ENCODE measurements around the gene TACO1.

Gene TACO1

GRCh38 chr17:63571632-63572310 is 28.9 kb upstream of the TACO1 start:
- Histone ChIP-seq H3K9ac (ENCODE audit: low read depth in 1 of 2, low read length in 2 of 2) (no peak overlapping the region), H3K36me3 (ENCODE audit: control insufficient read depth in 2 of 2, insufficient read depth in 2 of 2, low read length in 2 of 2) (peaks cover 0 to 3% of the 10 kb centered on the region in 2 donors), H3K9me3 (ENCODE audit: control insufficient read depth in 2 of 2, low read length in 2 of 2) (no peaks in the 10 kb centered on the region)

DNA sequence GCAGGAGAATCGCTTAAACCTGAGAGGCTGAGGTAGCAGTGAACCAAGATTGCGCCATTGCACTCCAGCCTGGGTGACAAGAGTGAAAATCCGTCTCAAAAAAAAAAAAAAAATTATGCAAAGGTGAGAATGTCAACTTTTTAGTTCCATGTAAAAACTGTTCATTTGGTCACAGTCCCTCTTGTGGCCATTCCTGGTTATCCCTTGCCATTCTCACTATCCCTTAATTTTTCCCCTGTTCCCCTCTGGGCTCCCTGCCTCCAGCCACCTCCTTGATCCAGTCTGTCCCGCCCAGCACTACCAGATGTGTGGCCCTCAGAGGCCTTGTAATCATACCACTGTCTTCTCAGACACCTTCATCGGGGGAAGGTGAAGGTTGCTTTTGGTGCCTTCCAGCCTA is 27.1 kb upstream of the TACO1 start:
- no peak overlapping the region for H3K27ac ChIP-seq (ENCODE audit: low read depth in 2 of 2, low read length in 2 of 2)
- no peaks in the 10 kb centered on the region for H3K9me3 ChIP-seq (ENCODE audit: control insufficient read depth in 2 of 2, low read length in 2 of 2)
- H3K27me3 ChIP-seq (ENCODE audit: control insufficient read depth in 2 of 2, insufficient read depth in 2 of 2, low read length in 2 of 2), result no peaks in the 10 kb centered on the region
- H3K36me3 ChIP-seq (ENCODE audit: control insufficient read depth in 2 of 2, insufficient read depth in 2 of 2, low read length in 2 of 2), result peaks cover 3 to 9% of the 10 kb centered on the region in 2 donors
- no peak overlapping the region for H3K4me3 ChIP-seq (ENCODE audit: low read length in 2 of 2)
- no peak overlapping the region for H3K9ac ChIP-seq (ENCODE audit: low read depth in 1 of 2, low read length in 2 of 2)
- H3K4me1 ChIP-seq (ENCODE audit: control insufficient read depth in 2 of 2, insufficient read depth in 2 of 2, low read length in 2 of 2), result no peaks in the 10 kb centered on the region

More at GRCh38 chr17:63571632-63572310, 28.9 kb upstream of the TACO1 start:
- no peak overlapping the region for H3K4me3 ChIP-seq (ENCODE audit: low read length in 2 of 2)
- no peaks in the 10 kb centered on the region for H3K27me3 ChIP-seq (ENCODE audit: control insufficient read depth in 2 of 2, insufficient read depth in 2 of 2, low read length in 2 of 2)
- H3K27ac ChIP-seq (ENCODE audit: low read depth in 2 of 2, low read length in 2 of 2), result no peak overlapping the region
- no peaks in the 10 kb centered on the region for H3K4me1 ChIP-seq (ENCODE audit: control insufficient read depth in 2 of 2, insufficient read depth in 2 of 2, low read length in 2 of 2)

- Histone ChIP-seq H3K9ac (ENCODE audit: low read depth in 1 of 2, low read length in 2 of 2) (no peak overlapping the region), H3K27ac (ENCODE audit: low read depth in 2 of 2, low read length in 2 of 2) (no peak overlapping the region), H3K4me3 (ENCODE audit: low read length in 2 of 2) (no peak overlapping the region), H3K36me3 (ENCODE audit: control insufficient read depth in 2 of 2, insufficient read depth in 2 of 2, low read length in 2 of 2) (peaks cover 28 to 45% of the 10 kb centered on the region in 2 donors), H3K27me3 (ENCODE audit: control insufficient read depth in 2 of 2, insufficient read depth in 2 of 2, low read length in 2 of 2) (no peaks in the 10 kb centered on the region), H3K9me3 (ENCODE audit: control insufficient read depth in 2 of 2, low read length in 2 of 2) (no peaks in the 10 kb centered on the region), H3K4me1 (ENCODE audit: control insufficient read depth in 2 of 2, insufficient read depth in 2 of 2, low read length in 2 of 2) (no peaks in the 10 kb centered on the region)
Measured at GRCh38 chr17:63578027-63578768, 22.5 kb upstream of the TACO1 start.

DNA sequence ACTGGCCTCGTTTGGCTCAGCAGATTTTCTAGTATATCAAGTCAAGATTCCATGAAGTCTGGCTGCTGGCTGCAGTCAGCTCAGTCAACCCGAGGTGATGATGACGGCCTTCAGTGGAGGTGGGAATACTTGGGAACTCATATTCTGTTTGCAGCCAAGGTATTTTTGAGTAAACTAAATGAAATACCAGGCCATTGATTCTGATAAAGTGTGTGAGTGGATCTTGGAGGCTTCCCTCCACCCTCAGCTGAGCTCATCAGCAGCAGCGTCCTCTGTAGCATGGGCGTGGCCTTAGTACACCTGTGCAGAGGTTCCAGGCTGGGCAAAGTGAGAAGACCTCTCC is 22.0 kb upstream of the TACO1 start:
- no peaks in the 10 kb centered on the region for H3K9me3 ChIP-seq (ENCODE audit: control insufficient read depth in 2 of 2, low read length in 2 of 2)
- H3K9ac ChIP-seq (ENCODE audit: low read depth in 1 of 2, low read length in 2 of 2), result no peak overlapping the region
- H3K27me3 ChIP-seq (ENCODE audit: control insufficient read depth in 2 of 2, insufficient read depth in 2 of 2, low read length in 2 of 2), result no peaks in the 10 kb centered on the region
- H3K4me1 ChIP-seq (ENCODE audit: control insufficient read depth in 2 of 2, insufficient read depth in 2 of 2, low read length in 2 of 2), result no peaks in the 10 kb centered on the region
- no peak overlapping the region for H3K4me3 ChIP-seq (ENCODE audit: low read length in 2 of 2)
- H3K27ac ChIP-seq (ENCODE audit: low read depth in 2 of 2, low read length in 2 of 2), result no peak overlapping the region
- H3K36me3 ChIP-seq (ENCODE audit: control insufficient read depth in 2 of 2, insufficient read depth in 2 of 2, low read length in 2 of 2), result peaks cover 33 to 50% of the 10 kb centered on the region in 2 donors

DNA sequence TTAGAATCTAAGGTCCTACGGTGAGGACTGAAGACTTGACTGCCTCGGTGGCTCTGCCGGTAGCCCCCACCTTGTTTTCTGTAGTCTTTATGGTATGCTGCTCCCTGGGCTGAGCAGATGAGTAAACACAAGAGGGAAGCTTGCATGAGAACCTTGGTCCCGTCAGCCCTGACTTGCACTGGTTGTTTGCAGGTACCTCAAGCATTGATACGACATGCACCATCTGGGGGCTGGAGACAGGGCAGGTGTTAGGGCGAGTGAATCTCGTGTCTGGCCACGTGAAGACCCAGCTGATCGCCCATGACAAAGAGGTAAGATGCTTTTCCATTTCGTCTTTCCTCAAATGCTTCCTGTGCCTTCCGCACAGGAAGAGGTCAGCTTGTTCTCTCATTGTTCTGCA is 21.1 kb upstream of the TACO1 start:
- Histone ChIP-seq H3K27me3 (ENCODE audit: control insufficient read depth in 2 of 2, insufficient read depth in 2 of 2, low read length in 2 of 2) (no peaks in the 10 kb centered on the region), H3K4me3 (ENCODE audit: low read length in 2 of 2) (no peak overlapping the region), H3K9me3 (ENCODE audit: control insufficient read depth in 2 of 2, low read length in 2 of 2) (no peaks in the 10 kb centered on the region), H3K36me3 (ENCODE audit: control insufficient read depth in 2 of 2, insufficient read depth in 2 of 2, low read length in 2 of 2) (peaks cover 36 to 54% of the 10 kb centered on the region in 2 donors), H3K27ac (ENCODE audit: low read depth in 2 of 2, low read length in 2 of 2) (no peak overlapping the region), H3K9ac (ENCODE audit: low read depth in 1 of 2, low read length in 2 of 2) (no peak overlapping the region), H3K4me1 (ENCODE audit: control insufficient read depth in 2 of 2, insufficient read depth in 2 of 2, low read length in 2 of 2) (no peaks in the 10 kb centered on the region)

DNA sequence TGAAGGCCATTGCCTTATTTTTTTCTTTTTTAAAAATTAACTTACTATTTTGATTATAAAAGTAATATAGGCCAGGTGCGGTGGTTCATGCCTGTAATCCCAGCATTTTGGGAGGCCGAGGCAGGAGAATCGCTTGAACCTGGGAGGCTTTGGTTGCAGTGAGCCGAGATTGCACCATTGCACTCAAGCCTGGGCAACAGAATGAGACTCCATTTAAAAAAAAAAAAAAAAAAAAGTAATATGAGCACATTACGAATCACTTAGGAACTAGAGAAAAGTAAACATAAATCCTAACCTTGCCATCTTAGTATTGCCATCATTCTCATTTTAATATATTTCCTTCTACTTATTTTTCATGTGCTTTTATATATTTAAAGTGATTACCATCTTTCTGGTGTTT is 12.9 kb upstream of the TACO1 start:
- Histone ChIP-seq H3K36me3 (ENCODE audit: control insufficient read depth in 2 of 2, insufficient read depth in 2 of 2, low read length in 2 of 2) (peaks cover 59 to 75% of the 10 kb centered on the region in 2 donors), H3K9me3 (ENCODE audit: control insufficient read depth in 2 of 2, low read length in 2 of 2) (no peaks in the 10 kb centered on the region), H3K27ac (ENCODE audit: low read depth in 2 of 2, low read length in 2 of 2) (no peak overlapping the region), H3K4me3 (ENCODE audit: low read length in 2 of 2) (no peak overlapping the region), H3K4me1 (ENCODE audit: control insufficient read depth in 2 of 2, insufficient read depth in 2 of 2, low read length in 2 of 2) (no peaks in the 10 kb centered on the region), H3K9ac (ENCODE audit: low read depth in 1 of 2, low read length in 2 of 2) (no peak overlapping the region), H3K27me3 (ENCODE audit: control insufficient read depth in 2 of 2, insufficient read depth in 2 of 2, low read length in 2 of 2) (no peaks in the 10 kb centered on the region)

- Histone ChIP-seq H3K36me3 (ENCODE audit: control insufficient read depth in 2 of 2, insufficient read depth in 2 of 2, low read length in 2 of 2) (peaks cover 49 to 68% of the 10 kb centered on the region in 2 donors), H3K9me3 (ENCODE audit: control insufficient read depth in 2 of 2, low read length in 2 of 2) (no peaks in the 10 kb centered on the region), H3K4me3 (ENCODE audit: low read length in 2 of 2) (no peak overlapping the region), H3K27ac (ENCODE audit: low read depth in 2 of 2, low read length in 2 of 2) (no peak overlapping the region), H3K4me1 (ENCODE audit: control insufficient read depth in 2 of 2, insufficient read depth in 2 of 2, low read length in 2 of 2) (no peaks in the 10 kb centered on the region), H3K27me3 (ENCODE audit: control insufficient read depth in 2 of 2, insufficient read depth in 2 of 2, low read length in 2 of 2) (no peaks in the 10 kb centered on the region), H3K9ac (ENCODE audit: low read depth in 1 of 2, low read length in 2 of 2) (no peak overlapping the region)
Measured at GRCh38 chr17:63588797-63589196, 11.9 kb upstream of the TACO1 start.

- Histone ChIP-seq H3K36me3 (ENCODE audit: control insufficient read depth in 2 of 2, insufficient read depth in 2 of 2, low read length in 2 of 2) (peaks cover 47 to 65% of the 10 kb centered on the region in 2 donors), H3K4me1 (ENCODE audit: control insufficient read depth in 2 of 2, insufficient read depth in 2 of 2, low read length in 2 of 2) (no peaks in the 10 kb centered on the region), H3K27ac (ENCODE audit: low read depth in 2 of 2, low read length in 2 of 2) (no peak overlapping the region), H3K4me3 (ENCODE audit: low read length in 2 of 2) (no peak overlapping the region), H3K27me3 (ENCODE audit: control insufficient read depth in 2 of 2, insufficient read depth in 2 of 2, low read length in 2 of 2) (no peaks in the 10 kb centered on the region), H3K9ac (ENCODE audit: low read depth in 1 of 2, low read length in 2 of 2) (no peak overlapping the region), H3K9me3 (ENCODE audit: control insufficient read depth in 2 of 2, low read length in 2 of 2) (no peaks in the 10 kb centered on the region)
Measured at GRCh38 chr17:63589646-63590045, 11.0 kb upstream of the TACO1 start.

GRCh38 chr17:63592797-63593196 is 7.9 kb upstream of the TACO1 start:
- no peak overlapping the region for H3K9ac ChIP-seq (ENCODE audit: low read depth in 1 of 2, low read length in 2 of 2)
- H3K27me3 ChIP-seq (ENCODE audit: control insufficient read depth in 2 of 2, insufficient read depth in 2 of 2, low read length in 2 of 2), result no peaks in the 10 kb centered on the region
- H3K4me1 ChIP-seq (ENCODE audit: control insufficient read depth in 2 of 2, insufficient read depth in 2 of 2, low read length in 2 of 2), result no peaks in the 10 kb centered on the region
- H3K4me3 ChIP-seq (ENCODE audit: low read length in 2 of 2), result no peak overlapping the region
- no peak overlapping the region for H3K27ac ChIP-seq (ENCODE audit: low read depth in 2 of 2, low read length in 2 of 2)
- peaks cover 35 to 40% of the 10 kb centered on the region in 2 donors for H3K36me3 ChIP-seq (ENCODE audit: control insufficient read depth in 2 of 2, insufficient read depth in 2 of 2, low read length in 2 of 2)
- no peaks in the 10 kb centered on the region for H3K9me3 ChIP-seq (ENCODE audit: control insufficient read depth in 2 of 2, low read length in 2 of 2)

DNA sequence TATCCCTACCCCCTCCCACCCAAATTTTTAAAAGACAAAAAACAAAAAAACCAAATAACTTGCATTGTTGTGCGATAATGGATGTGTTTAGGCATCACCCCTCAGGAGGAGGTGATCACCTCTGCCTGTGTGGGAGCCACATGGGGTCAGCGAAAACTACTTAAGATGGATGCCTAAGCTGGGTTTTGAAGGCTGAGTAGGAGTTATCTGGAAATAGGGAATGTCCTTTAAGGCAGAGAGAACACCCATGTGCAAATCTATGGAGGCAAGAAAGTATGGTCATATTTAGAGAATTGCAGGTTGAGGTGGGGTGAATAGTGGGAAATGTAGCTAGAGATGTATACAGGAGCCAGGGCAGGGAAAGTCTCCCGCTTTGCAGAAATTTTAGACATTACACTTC is 5.6 kb upstream of the TACO1 start:
- Histone ChIP-seq H3K9me3 (ENCODE audit: control insufficient read depth in 2 of 2, low read length in 2 of 2) (no peaks in the 10 kb centered on the region), H3K9ac (ENCODE audit: low read depth in 1 of 2, low read length in 2 of 2) (no peak overlapping the region), H3K4me3 (ENCODE audit: low read length in 2 of 2) (no peak overlapping the region), H3K27ac (ENCODE audit: low read depth in 2 of 2, low read length in 2 of 2) (no peak overlapping the region), H3K4me1 (ENCODE audit: control insufficient read depth in 2 of 2, insufficient read depth in 2 of 2, low read length in 2 of 2) (peaks cover 2 to 3% of the 10 kb centered on the region in 2 donors), H3K27me3 (ENCODE audit: control insufficient read depth in 2 of 2, insufficient read depth in 2 of 2, low read length in 2 of 2) (no peaks in the 10 kb centered on the region), H3K36me3 (ENCODE audit: control insufficient read depth in 2 of 2, insufficient read depth in 2 of 2, low read length in 2 of 2) (peaks cover 17 to 21% of the 10 kb centered on the region in 2 donors)
